GM12874 (cell line): ENCODE data around the gene CTBS.

Experiments
- CTCF ChIP-seq: IDR thresholded peaks from 2 replicates; pipeline ENCODE4 v1.5.1; 2011; ENCODE audit warnings: low read depth, mild to moderate bottlenecking, control low read depth, low read length, moderate library complexity; ENCODE audit not compliant: insufficient read depth

Gene CTBS

DNA sequence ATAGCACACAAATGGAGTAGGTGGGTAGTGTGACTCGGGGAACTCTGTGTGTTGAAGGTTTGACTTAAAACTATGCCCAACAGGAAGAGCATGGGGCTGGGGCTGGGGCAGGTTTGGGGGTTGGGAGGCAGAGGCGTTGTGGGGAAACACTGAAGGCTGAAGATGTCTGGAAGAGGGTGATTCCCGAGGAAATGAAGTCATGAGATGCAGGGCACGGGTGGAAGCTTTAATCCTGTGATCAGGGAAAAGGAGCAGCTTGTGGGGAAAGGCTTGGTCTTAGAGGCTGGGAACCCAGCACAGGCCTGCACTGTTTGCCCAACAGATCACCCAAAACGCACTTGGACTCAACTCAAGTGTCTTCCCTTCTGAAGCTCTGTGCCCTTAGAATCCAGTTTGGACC lies 26.6 kb upstream of the CTBS start:
- no peak for TF ChIP-seq CTCF

GRCh38 chr1:84598846-84599741 lies 24.9 kb upstream of the CTBS start:
- no peak for TF ChIP-seq CTCF

- TF ChIP-seq CTCF = no peak
Observed at GRCh38 chr1:84598418-84598817, 24.2 kb upstream of the CTBS start.

GRCh38 chr1:84597011-84597410 lies 22.8 kb upstream of the CTBS start:
- no peak for TF ChIP-seq CTCF

- TF ChIP-seq CTCF = no peak
Observed at GRCh38 chr1:84587099-84587498, 12.9 kb upstream of the CTBS start.

DNA sequence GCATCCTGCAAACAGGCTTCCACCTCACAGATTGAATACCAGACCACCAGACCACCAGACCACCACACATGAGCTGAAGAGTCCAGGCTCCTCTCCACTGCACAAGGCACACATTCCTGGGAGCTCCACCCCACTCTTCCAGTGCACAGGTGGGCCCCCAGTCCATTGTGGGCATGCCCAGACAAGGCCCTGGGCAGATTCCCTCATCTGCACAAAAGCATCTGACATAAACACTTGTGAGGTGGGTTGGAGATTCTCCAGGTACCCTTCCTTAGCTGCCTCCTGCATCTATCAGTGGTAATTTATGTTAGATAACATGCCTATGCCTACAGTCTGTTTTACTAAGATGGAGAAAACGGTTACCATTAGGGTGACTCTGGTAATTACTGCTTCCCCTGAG lies 11.6 kb upstream of the CTBS start:
- TF ChIP-seq CTCF = no peak

GRCh38 chr1:84584126-84584525 lies 9.9 kb upstream of the CTBS start:
- no peak for TF ChIP-seq CTCF
